Stomach (tissue), 9 donors: Measurements from ENCODE around the gene TRIO. TPM values are rescaled to one million over a fixed set of nuclear protein-coding genes. Genes with fewer than 3 reads are reported as not detected.

Source experiments
- DNase-seq, 2 donors: peaks; one replicate each; pipeline versions ENCODE4 v3.0.0 to v3.0.0-alpha.2; 2013 to 2019
- H3K27ac ChIP-seq, 5 donors: fragments of 200-600 bp in 4 of 5; sonication (generic) in 4 of 5; one replicate each; pipeline ENCODE4 v1.5.1; 2013 to 2019; ENCODE audit warnings: mild to moderate bottlenecking in 1 of 5, moderate library complexity in 1 of 5
- H3K27me3 ChIP-seq, 3 donors: fragments of 200-600 bp; sonication (generic); one replicate each; pipeline ENCODE4 v1.5.1; 2017 to 2019; ENCODE audit warnings: mixed run types in 1 of 3
- H3K36me3 ChIP-seq, 4 donors: fragments of 200-600 bp; sonication (generic); 1 replicate in 3 of 4; 2 replicates in 1 of 4; pipeline ENCODE4 v1.5.1; 2016 to 2019
- H3K4me1 ChIP-seq, 4 donors: fragments of 200-600 bp; sonication (generic); one replicate each; pipeline ENCODE4 v1.5.1; 2016 to 2019
- H3K4me3 ChIP-seq, 4 donors: fragments of 200-600 bp; sonication (generic) in 3 of 4; one replicate each; pipeline ENCODE4 v1.5.1; 2016 to 2019; ENCODE audit warnings: mild to moderate bottlenecking in 1 of 4
- H3K9me3 ChIP-seq, 4 donors: fragments of 200-600 bp; sonication (generic); one replicate each; pipeline ENCODE4 v1.5.1; 2016 to 2019
- EP300 ChIP-seq: sonication (generic); formaldehyde crosslinking; IDR thresholded peaks from one replicate; pipeline ENCODE4 v1.6.1; 2017; ENCODE audit warnings: antibody characterized with exemption
- POLR2A ChIP-seq, 4 donors: fragments of 450-650 bp; IDR thresholded peaks; one replicate each; pipeline ENCODE4 v1.6.1; 2016; ENCODE audit warnings: antibody characterized with exemption in 4 of 4, control low read depth in 2 of 4, mild to moderate bottlenecking in 1 of 4, moderate library complexity in 1 of 4
- POLR2AphosphoS5 ChIP-seq, 3 donors: sonication (generic); formaldehyde crosslinking; IDR thresholded peaks; one replicate each; pipeline ENCODE4 v1.6.1; 2016; ENCODE audit warnings: antibody characterized with exemption in 3 of 3
- WGBS, 5 donors: extraction: QIAGEN DNeasy Blood & Tissue Kit in 3 of 5; methylation state at CpG; one replicate each; pipeline versions ENCODE4 v1.1.5 to v1.1.7; 2013 to 2018; 5-methylcytosine and 5-hydroxymethylcytosine counted together
- intact Hi-C: fragments of 100-400 bp; cut with DNase I; formaldehyde crosslinking; loops from one replicate; pipeline ENCODE4 v1.15.1; 2023; ENCODE audit warnings: low total_unique reads
- polyA plus RNA-seq, 3 donors: library from polyadenylated mRNA; stranded (reverse); fragments of 200-250 nt; gene quantifications; one replicate each; pipeline ENCODE4 v1.2.3, GENCODE V29; 2013
- total RNA-seq, 5 donors: library from RNA; depleted of rRNA; stranded (reverse); fragments of >200 nt; gene quantifications; one replicate each; pipeline versions ENCODE4 v1.1.0 to v1.2.3, GENCODE V29; 2014 to 2016
- TF ChIP-seq, protein P1 (sequence below), 7 experiments: fragments of 450-650 bp in 4 of 7; fragments of 200-600 bp in 3 of 7; sonication (generic) in 3 of 7; IDR thresholded peaks; one replicate each; pipeline ENCODE4 v1.5.1; 2016 to 2019; ENCODE audit warnings: antibody characterized with exemption in 7 of 7, control low read depth in 2 of 7, mild to moderate bottlenecking in 1 of 7
- donor health status: healthy with polysubstance abuse.
- donor health status: Bipolar disorder and iron deficiency.
- donor health status: healthy.

TRIO gene
- total and polyA plus RNA-seq, 8 donors, result 9.9 to 558 (median 127) TPM

DNA sequence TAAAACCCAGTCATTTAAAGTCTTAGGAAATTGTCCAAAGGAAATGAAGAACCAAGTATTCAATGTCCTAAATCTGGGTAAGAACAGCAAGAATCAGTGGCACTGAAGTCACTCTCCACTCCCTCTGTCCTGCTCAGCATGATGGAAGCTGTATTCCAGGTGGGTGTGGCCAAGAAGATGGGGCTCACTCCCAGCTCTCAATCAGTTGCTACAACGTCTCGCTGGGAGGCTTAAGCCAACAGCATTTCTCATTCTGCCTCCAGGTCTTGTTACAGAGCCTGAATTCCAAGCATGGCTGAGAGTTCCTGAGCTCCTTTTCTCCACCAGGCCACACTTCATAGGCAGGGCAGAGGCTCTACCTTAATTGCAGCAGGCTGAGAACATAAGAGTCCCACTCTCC, 41.2 kb upstream of the TRIO start:
- no peaks in the 10 kb centered on the region for H3K4me1 ChIP-seq
- H3K4me3 ChIP-seq, result no peak overlapping the region
- H3K36me3 ChIP-seq, result no peaks in the 10 kb centered on the region
- H3K9me3 ChIP-seq, result no peaks in the 10 kb centered on the region
- no peak for DNase-seq
- TF ChIP-seq, protein P1, sequence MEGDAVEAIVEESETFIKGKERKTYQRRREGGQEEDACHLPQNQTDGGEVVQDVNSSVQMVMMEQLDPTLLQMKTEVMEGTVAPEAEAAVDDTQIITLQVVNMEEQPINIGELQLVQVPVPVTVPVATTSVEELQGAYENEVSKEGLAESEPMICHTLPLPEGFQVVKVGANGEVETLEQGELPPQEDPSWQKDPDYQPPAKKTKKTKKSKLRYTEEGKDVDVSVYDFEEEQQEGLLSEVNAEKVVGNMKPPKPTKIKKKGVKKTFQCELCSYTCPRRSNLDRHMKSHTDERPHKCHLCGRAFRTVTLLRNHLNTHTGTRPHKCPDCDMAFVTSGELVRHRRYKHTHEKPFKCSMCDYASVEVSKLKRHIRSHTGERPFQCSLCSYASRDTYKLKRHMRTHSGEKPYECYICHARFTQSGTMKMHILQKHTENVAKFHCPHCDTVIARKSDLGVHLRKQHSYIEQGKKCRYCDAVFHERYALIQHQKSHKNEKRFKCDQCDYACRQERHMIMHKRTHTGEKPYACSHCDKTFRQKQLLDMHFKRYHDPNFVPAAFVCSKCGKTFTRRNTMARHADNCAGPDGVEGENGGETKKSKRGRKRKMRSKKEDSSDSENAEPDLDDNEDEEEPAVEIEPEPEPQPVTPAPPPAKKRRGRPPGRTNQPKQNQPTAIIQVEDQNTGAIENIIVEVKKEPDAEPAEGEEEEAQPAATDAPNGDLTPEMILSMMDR (IDR thresholded peaks at IDR 0.05), result no peak
- no peak for TF ChIP-seq POLR2A (IDR thresholded peaks at IDR 0.05)
- TF ChIP-seq EP300, result no peak
- no peak for TF ChIP-seq POLR2AphosphoS5 (IDR thresholded peaks at IDR 0.05)
- no peak overlapping the region for H3K27ac ChIP-seq
- 53 to 90% (median 61%) methylated on average over 2 of the region's 2 CpGs for WGBS, 5 donors
- intact Hi-C loops, result loop anchor here (10.0 kb wide), 1 partner anchor 117 kb away; no protein-coding TSS in a partner anchor
- H3K27me3 ChIP-seq, result no peaks in the 10 kb centered on the region

DNA sequence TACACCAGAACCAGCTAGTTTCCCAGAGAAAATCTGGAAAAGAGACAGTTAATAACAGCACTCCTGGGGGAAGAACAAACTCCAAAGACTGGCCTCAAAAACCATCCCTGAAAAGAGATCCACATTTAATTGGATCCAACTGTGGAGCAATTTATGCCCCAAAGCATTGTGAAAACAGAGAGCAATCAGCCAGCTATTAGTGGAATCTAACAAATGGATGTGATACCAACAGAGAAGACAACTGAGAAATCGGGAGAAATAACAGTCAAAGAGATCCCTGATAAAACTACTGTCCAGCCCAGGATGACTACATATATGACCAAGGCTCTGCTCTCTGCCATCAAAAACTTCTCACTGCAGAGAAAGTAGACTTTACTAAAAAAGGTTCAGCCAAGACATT, 40.5 kb upstream of the TRIO start:
- WGBS, 5 donors, result 77 to 92% (median 85%) methylated on average over 1 of the region's 1 CpG
- TF ChIP-seq POLR2AphosphoS5 (IDR thresholded peaks at IDR 0.05), result no peak
- no peak for TF ChIP-seq EP300
- TF ChIP-seq, protein P1 (IDR thresholded peaks at IDR 0.05), result no peak
- no peak for TF ChIP-seq POLR2A (IDR thresholded peaks at IDR 0.05)
- Histone ChIP-seq H3K27ac (no peak overlapping the region), H3K36me3 (no peaks in the 10 kb centered on the region), H3K4me3 (no peak overlapping the region), H3K9me3 (no peaks in the 10 kb centered on the region), H3K27me3 (no peaks in the 10 kb centered on the region), H3K4me1 (no peaks in the 10 kb centered on the region)
- no peak for DNase-seq
- intact Hi-C loops, result loop anchor here (10.0 kb wide), 1 partner anchor 118 kb away; no protein-coding TSS in a partner anchor

DNA sequence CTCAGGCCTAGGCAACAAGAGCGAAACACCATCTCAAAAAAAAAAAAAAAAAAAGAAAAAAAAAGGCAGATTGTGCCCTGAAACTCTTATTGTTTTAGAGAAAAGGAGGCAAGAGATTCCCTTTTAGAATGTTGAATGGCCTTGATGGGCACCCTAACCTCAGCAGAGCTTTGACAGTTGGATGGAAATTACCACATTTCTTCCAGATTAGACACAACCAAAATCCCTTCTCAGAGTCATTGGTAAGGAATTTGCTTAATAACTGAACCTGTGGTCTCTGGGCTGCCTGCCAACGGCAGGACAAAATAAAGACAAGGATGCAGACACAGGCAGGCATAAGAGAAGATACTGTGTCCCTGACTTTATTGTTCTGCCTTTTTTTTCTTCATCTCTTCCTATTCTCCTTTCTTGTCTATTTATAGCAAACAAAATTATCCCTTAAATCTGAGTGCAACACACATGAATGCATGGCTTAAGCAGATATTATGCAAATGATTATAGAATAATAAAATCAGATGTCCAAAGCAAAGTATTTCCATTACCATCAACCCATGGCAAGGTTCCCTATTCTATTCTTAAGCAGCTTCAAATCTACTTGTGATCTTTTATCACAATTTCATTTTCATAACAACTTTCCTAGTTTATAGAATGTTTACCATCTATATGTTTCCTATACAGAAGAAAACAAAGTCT, 37.3 kb upstream of the TRIO start:
- no peak for DNase-seq
- Histone ChIP-seq H3K9me3 (no peaks in the 10 kb centered on the region), H3K27ac (no peak overlapping the region), H3K4me3 (no peak overlapping the region), H3K4me1 (peaks cover 0 to 15% (median 13%) of the 10 kb centered on the region in 4 donors), H3K27me3 (no peaks in the 10 kb centered on the region), H3K36me3 (no peaks in the 10 kb centered on the region)
- intact Hi-C loops, result loop anchor here (10.0 kb wide), 1 partner anchor 121 kb away; no protein-coding TSS in a partner anchor
- 35 to 60% (median 42%) methylated on average over 2 of the region's 2 CpGs for WGBS, 5 donors
- no peak for TF ChIP-seq EP300
- TF ChIP-seq, protein P1 (IDR thresholded peaks at IDR 0.05), result no peak
- TF ChIP-seq POLR2AphosphoS5 (IDR thresholded peaks at IDR 0.05), result no peak
- TF ChIP-seq POLR2A (IDR thresholded peaks at IDR 0.05), result no peak

DNA sequence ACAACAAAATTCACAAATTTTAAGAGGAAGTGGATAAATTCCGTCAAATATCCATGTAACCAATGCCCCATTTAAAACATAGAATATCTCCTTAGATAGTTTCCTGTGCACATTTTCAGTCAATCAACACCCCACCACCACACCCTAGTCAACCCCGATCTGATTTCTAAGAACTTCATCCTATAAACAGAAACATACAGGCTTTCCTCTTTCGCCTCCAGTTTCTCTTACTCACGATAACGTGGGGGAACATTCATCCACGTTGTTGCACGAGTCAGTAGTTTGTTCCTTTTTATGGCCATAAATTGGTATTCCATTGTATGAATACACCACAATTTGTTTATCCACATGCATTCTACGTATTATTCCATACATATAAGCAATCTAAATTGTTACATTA, 35.6 kb upstream of the TRIO start:
- H3K36me3 ChIP-seq, result no peaks in the 10 kb centered on the region
- TF ChIP-seq EP300 (no peak), POLR2AphosphoS5 (IDR thresholded peaks at IDR 0.05) (no peak), POLR2A (IDR thresholded peaks at IDR 0.05) (no peak)
- TF ChIP-seq, protein P1 (IDR thresholded peaks at IDR 0.05), result no peak
- H3K4me3 ChIP-seq, result no peak overlapping the region
- intact Hi-C loops, result loop anchor here (10.0 kb wide), 1 partner anchor 123 kb away; no protein-coding TSS in a partner anchor
- H3K9me3 ChIP-seq, result no peaks in the 10 kb centered on the region
- H3K27ac ChIP-seq, result no peak overlapping the region
- H3K27me3 ChIP-seq, result no peaks in the 10 kb centered on the region
- WGBS, 5 donors, result 70 to 77% (median 71%) methylated on average over 8 of the region's 8 CpGs
- peaks cover 0 to 15% (median 13%) of the 10 kb centered on the region in 4 donors for H3K4me1 ChIP-seq
- DNase-seq, result no peak
